Measurements from ENCODE around the gene SSNA1.

The SSNA1 gene

GRCh38 chr9:137146527-137146918 lies 42.0 kb upstream of the SSNA1 start:
- H3K79me2 ChIP-seq = no peaks in the 10 kb centered on the region
- H3K9me3 ChIP-seq (ENCODE audit: control insufficient read depth, low read length) = no peaks in the 10 kb centered on the region
- TF ChIP-seq CTCF (IDR thresholded peaks at IDR 0.05) = no peak
- no peak overlapping the region for H2AFZ ChIP-seq
- peaks cover 4% of the 10 kb centered on the region for H3K27me3 ChIP-seq (ENCODE audit: control insufficient read depth, insufficient read depth, low read length)
- H3K36me3 ChIP-seq (ENCODE audit: control insufficient read depth, insufficient read depth, low read length) = no peaks in the 10 kb centered on the region
- H3K9ac ChIP-seq = no peak overlapping the region
- H3K4me3 ChIP-seq (ENCODE audit: low read depth, low read length) = no peak overlapping the region
- no peak overlapping the region for H3K4me2 ChIP-seq (ENCODE audit: low read length)
- H3K27ac ChIP-seq = no peak overlapping the region
- no peaks in the 10 kb centered on the region for H3K4me1 ChIP-seq

- H3K27ac ChIP-seq = no peak overlapping the region
- no peaks in the 10 kb centered on the region for H3K9me3 ChIP-seq (ENCODE audit: control insufficient read depth, low read length)
- no peaks in the 10 kb centered on the region for H3K4me1 ChIP-seq
- H3K79me2 ChIP-seq = no peaks in the 10 kb centered on the region
- no peak overlapping the region for H3K9ac ChIP-seq
- H2AFZ ChIP-seq = no peak overlapping the region
- no peak overlapping the region for H3K4me2 ChIP-seq (ENCODE audit: low read length)
- peaks cover 2% of the 10 kb centered on the region for H3K27me3 ChIP-seq (ENCODE audit: control insufficient read depth, insufficient read depth, low read length)
- TF ChIP-seq CTCF (IDR thresholded peaks at IDR 0.05) = no peak
- H3K4me3 ChIP-seq (ENCODE audit: low read depth, low read length) = no peak overlapping the region
- H3K36me3 ChIP-seq (ENCODE audit: control insufficient read depth, insufficient read depth, low read length) = no peaks in the 10 kb centered on the region
Observed at GRCh38 chr9:137147091-137147792, 41.2 kb upstream of the SSNA1 start.

GRCh38 chr9:137147793-137148160 lies 40.7 kb upstream of the SSNA1 start:
- Histone ChIP-seq H3K9ac (no peak overlapping the region), H3K4me1 (no peaks in the 10 kb centered on the region), H3K9me3 (ENCODE audit: control insufficient read depth, low read length) (no peaks in the 10 kb centered on the region), H3K27me3 (ENCODE audit: control insufficient read depth, insufficient read depth, low read length) (no peaks in the 10 kb centered on the region), H3K4me2 (ENCODE audit: low read length) (no peak overlapping the region), H2AFZ (no peak overlapping the region), H3K4me3 (ENCODE audit: low read depth, low read length) (no peak overlapping the region), H3K79me2 (no peaks in the 10 kb centered on the region), H3K27ac (no peak overlapping the region), H3K36me3 (ENCODE audit: control insufficient read depth, insufficient read depth, low read length) (no peaks in the 10 kb centered on the region)
- no peak for TF ChIP-seq CTCF (IDR thresholded peaks at IDR 0.05)

- no peaks in the 10 kb centered on the region for H3K4me1 ChIP-seq
- H3K27me3 ChIP-seq (ENCODE audit: control insufficient read depth, insufficient read depth, low read length) = no peaks in the 10 kb centered on the region
- H3K9me3 ChIP-seq (ENCODE audit: control insufficient read depth, low read length) = no peaks in the 10 kb centered on the region
- no peaks in the 10 kb centered on the region for H3K79me2 ChIP-seq
- H3K36me3 ChIP-seq (ENCODE audit: control insufficient read depth, insufficient read depth, low read length) = no peaks in the 10 kb centered on the region
- no peak overlapping the region for H3K27ac ChIP-seq
- no peak overlapping the region for H2AFZ ChIP-seq
- TF ChIP-seq CTCF (IDR thresholded peaks at IDR 0.05) = no peak
- H3K4me3 ChIP-seq (ENCODE audit: low read depth, low read length) = no peak overlapping the region
- no peak overlapping the region for H3K4me2 ChIP-seq (ENCODE audit: low read length)
- H3K9ac ChIP-seq = no peak overlapping the region
Observed at GRCh38 chr9:137148242-137148641, 40.2 kb upstream of the SSNA1 start.

GRCh38 chr9:137148661-137149060 lies 39.8 kb upstream of the SSNA1 start:
- H3K4me1 ChIP-seq = no peaks in the 10 kb centered on the region
- no peak overlapping the region for H2AFZ ChIP-seq
- no peak for TF ChIP-seq CTCF (IDR thresholded peaks at IDR 0.05)
- H3K36me3 ChIP-seq (ENCODE audit: control insufficient read depth, insufficient read depth, low read length) = no peaks in the 10 kb centered on the region
- no peaks in the 10 kb centered on the region for H3K79me2 ChIP-seq
- H3K9me3 ChIP-seq (ENCODE audit: control insufficient read depth, low read length) = no peaks in the 10 kb centered on the region
- no peak overlapping the region for H3K9ac ChIP-seq
- H3K27ac ChIP-seq = no peak overlapping the region
- no peaks in the 10 kb centered on the region for H3K27me3 ChIP-seq (ENCODE audit: control insufficient read depth, insufficient read depth, low read length)
- H3K4me3 ChIP-seq (ENCODE audit: low read depth, low read length) = no peak overlapping the region
- no peak overlapping the region for H3K4me2 ChIP-seq (ENCODE audit: low read length)
